Muscle layer of duodenum (tissue), 2 donors: ENCODE measurements around the gene ABHD5.

Experiments used
- H3K27ac ChIP-seq: one replicate; pipeline ENCODE4 v1.7.0; 2013; ENCODE audit warnings: mild to moderate bottlenecking, low read length
- H3K27me3 ChIP-seq: one replicate; pipeline ENCODE4 v1.7.0; 2013; ENCODE audit warnings: low read depth, mild to moderate bottlenecking, control low read depth, low read length
- H3K36me3 ChIP-seq, 2 donors: one replicate each; pipeline ENCODE4 v1.7.0; 2013; ENCODE audit warnings: low read length in 2 of 2, control low read depth in 1 of 2, mild to moderate bottlenecking in 1 of 2; ENCODE audit not compliant: insufficient read depth in 2 of 2, control insufficient read depth in 1 of 2
- H3K4me1 ChIP-seq, 2 donors: one replicate each; pipeline ENCODE4 v1.7.0; 2013; ENCODE audit warnings: low read length in 2 of 2, mild to moderate bottlenecking in 2 of 2, control low read depth in 1 of 2, moderate library complexity in 1 of 2; ENCODE audit not compliant: insufficient read depth in 2 of 2, control insufficient read depth in 1 of 2
- H3K4me3 ChIP-seq, 2 donors: one replicate each; pipeline ENCODE4 v1.7.0; 2013; ENCODE audit warnings: low read length in 2 of 2, low read depth in 1 of 2, mild to moderate bottlenecking in 1 of 2
- H3K9me3 ChIP-seq, 2 donors: one replicate each; pipeline ENCODE4 v1.7.0; 2013; ENCODE audit warnings: low read length in 2 of 2, control low read depth in 1 of 2, mild to moderate bottlenecking in 1 of 2; ENCODE audit not compliant: control insufficient read depth in 1 of 2
- donor health status: healthy.

Gene ABHD5

GRCh38 chr3:43759938-43760337 lies 69.2 kb downstream of the ABHD5 start:
- H3K4me1 ChIP-seq, result no peaks in the 10 kb centered on the region
- H3K9me3 ChIP-seq, result no peaks in the 10 kb centered on the region
- H3K4me3 ChIP-seq, result no peak overlapping the region
- no peaks in the 10 kb centered on the region for H3K36me3 ChIP-seq
- H3K27ac ChIP-seq, result no peak overlapping the region
- H3K27me3 ChIP-seq, result no peaks in the 10 kb centered on the region

GRCh38 chr3:43760938-43761337 lies 70.2 kb downstream of the ABHD5 start:
- Histone ChIP-seq H3K27ac (no peak overlapping the region), H3K4me3 (no peak overlapping the region), H3K4me1 (no peaks in the 10 kb centered on the region), H3K27me3 (no peaks in the 10 kb centered on the region), H3K36me3 (no peaks in the 10 kb centered on the region), H3K9me3 (no peaks in the 10 kb centered on the region)

GRCh38 chr3:43762451-43762850 lies 71.7 kb downstream of the ABHD5 start:
- no peaks in the 10 kb centered on the region for H3K36me3 ChIP-seq
- no peak overlapping the region for H3K4me3 ChIP-seq
- no peaks in the 10 kb centered on the region for H3K4me1 ChIP-seq
- no peaks in the 10 kb centered on the region for H3K9me3 ChIP-seq
- H3K27me3 ChIP-seq, result no peaks in the 10 kb centered on the region
- H3K27ac ChIP-seq, result no peak overlapping the region

- no peak overlapping the region for H3K4me3 ChIP-seq
- H3K9me3 ChIP-seq, result no peaks in the 10 kb centered on the region
- H3K27me3 ChIP-seq, result no peaks in the 10 kb centered on the region
- peaks cover 5 to 8% of the 10 kb centered on the region in 2 donors for H3K4me1 ChIP-seq
- no peaks in the 10 kb centered on the region for H3K36me3 ChIP-seq
- H3K27ac ChIP-seq, result no peak overlapping the region
Measured at GRCh38 chr3:43764056-43764455, 73.3 kb downstream of the ABHD5 start.

DNA sequence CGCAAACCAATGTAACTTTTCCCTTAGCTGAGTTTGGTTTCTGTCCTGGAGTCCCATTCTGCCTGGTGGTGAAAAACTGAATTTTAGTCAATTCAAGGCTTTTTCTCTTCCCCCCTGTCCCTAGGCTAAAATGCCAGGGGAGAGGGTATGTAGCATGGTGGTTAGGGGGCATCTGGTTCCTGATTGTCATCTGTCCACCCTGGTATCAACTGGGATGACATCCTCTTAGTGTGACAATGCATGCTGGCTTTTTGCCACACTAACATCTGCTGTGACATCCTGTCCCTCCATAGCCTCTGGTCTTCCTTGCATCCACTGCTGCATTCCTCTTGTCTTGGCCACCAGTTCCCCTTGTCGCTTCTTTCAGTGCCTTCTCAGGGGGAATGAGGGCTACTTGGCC lies 73.7 kb downstream of the ABHD5 start:
- Histone ChIP-seq H3K9me3 (no peaks in the 10 kb centered on the region), H3K36me3 (no peaks in the 10 kb centered on the region), H3K27ac (no peak overlapping the region), H3K4me3 (no peak overlapping the region), H3K27me3 (no peaks in the 10 kb centered on the region), H3K4me1 (peaks cover 8 to 11% of the 10 kb centered on the region in 2 donors)

GRCh38 chr3:43765521-43765971 lies 74.8 kb downstream of the ABHD5 start:
- no peak overlapping the region for H3K4me3 ChIP-seq
- no peaks in the 10 kb centered on the region for H3K36me3 ChIP-seq
- H3K27me3 ChIP-seq, result no peaks in the 10 kb centered on the region
- H3K4me1 ChIP-seq, result peaks cover 16 to 20% of the 10 kb centered on the region in 2 donors
- no peaks in the 10 kb centered on the region for H3K9me3 ChIP-seq
- no peak overlapping the region for H3K27ac ChIP-seq

GRCh38 chr3:43766672-43767465 lies 76.1 kb downstream of the ABHD5 start:
- H3K36me3 ChIP-seq, result no peaks in the 10 kb centered on the region
- no peak overlapping the region for H3K4me3 ChIP-seq
- H3K27ac ChIP-seq, result no peak overlapping the region
- peaks cover 16 to 20% of the 10 kb centered on the region in 2 donors for H3K4me1 ChIP-seq
- no peaks in the 10 kb centered on the region for H3K9me3 ChIP-seq
- H3K27me3 ChIP-seq, result no peaks in the 10 kb centered on the region

DNA sequence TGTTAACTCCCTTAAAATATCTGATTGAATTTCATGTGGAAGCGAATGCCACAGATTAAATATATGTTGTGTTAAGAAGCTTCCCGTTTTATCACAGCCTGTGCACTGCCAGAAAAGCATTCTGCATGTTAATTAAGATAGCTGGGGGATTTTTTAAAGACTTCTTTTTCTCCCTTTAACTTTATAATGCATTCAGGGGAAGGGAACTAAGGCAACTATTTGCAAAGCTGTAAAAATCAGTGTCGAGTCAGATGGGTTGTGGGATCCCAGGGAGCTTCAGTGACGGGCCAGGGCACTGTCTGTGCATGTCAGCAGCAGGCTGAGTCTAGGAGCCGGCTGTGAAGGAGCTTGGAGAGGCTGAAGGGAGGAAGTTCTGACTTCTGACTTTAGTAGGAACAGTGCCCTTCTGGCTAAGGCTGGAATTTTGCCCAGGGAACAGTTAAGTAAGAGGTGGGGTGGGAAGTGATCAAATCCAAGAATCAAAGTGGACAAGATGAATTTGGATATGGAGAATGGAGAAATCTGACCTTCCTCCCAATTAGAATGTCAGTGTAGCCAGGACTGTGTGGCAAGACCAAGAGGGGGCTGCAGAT lies 77.7 kb downstream of the ABHD5 start:
- Histone ChIP-seq H3K27ac (no peak overlapping the region), H3K27me3 (no peaks in the 10 kb centered on the region), H3K4me3 (peak overlapping the region in 1 of 2 donors; percentile 50), H3K4me1 (peaks cover 16 to 20% of the 10 kb centered on the region in 2 donors), H3K9me3 (no peaks in the 10 kb centered on the region), H3K36me3 (no peaks in the 10 kb centered on the region)

GRCh38 chr3:43769097-43769884 lies 78.6 kb downstream of the ABHD5 start:
- Histone ChIP-seq H3K4me1 (peaks cover 16 to 20% of the 10 kb centered on the region in 2 donors), H3K36me3 (no peaks in the 10 kb centered on the region), H3K4me3 (peak overlapping the region; percentile 17 to 55), H3K9me3 (no peaks in the 10 kb centered on the region), H3K27me3 (no peaks in the 10 kb centered on the region), H3K27ac (peak overlapping the region; percentile 48)

DNA sequence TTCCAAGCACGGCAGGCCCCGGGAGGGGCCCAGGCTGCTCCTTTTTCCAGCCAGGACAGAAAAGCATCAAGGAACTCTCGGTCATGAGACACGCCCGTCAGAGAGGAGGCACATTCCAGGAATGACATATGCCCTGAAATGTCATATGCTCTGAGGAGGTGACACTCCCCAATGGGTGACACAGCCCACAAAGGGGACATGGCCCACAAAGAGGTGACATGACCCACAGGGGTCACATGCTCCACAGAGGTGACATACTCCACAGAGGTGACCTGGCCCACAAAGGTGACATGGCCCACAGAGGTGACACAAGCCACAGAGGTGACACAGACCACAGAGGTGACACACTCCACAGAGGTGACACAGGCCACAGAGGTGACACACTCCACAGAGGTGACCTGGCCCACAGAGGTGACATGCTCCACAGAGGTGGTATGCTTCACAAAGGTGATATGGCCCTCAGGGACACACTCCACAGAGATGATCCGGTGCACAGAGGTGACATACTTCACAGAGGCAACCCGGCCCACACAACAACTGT lies 79.2 kb downstream of the ABHD5 start:
- Histone ChIP-seq H3K27me3 (no peaks in the 10 kb centered on the region), H3K27ac (peak overlapping the region; percentile 48), H3K4me1 (peaks cover 16 to 20% of the 10 kb centered on the region in 2 donors), H3K36me3 (no peaks in the 10 kb centered on the region), H3K9me3 (no peaks in the 10 kb centered on the region), H3K4me3 (peak overlapping the region; percentile 17 to 55)
